Uterus (tissue), 2 donors: ENCODE results near the gene CD69.

Experiments used
- POLR2A ChIP-seq, 2 donors: fragments of 450-650 bp; IDR thresholded peaks; one replicate each; pipeline ENCODE4 v1.6.1; 2016; ENCODE audit warnings: antibody characterized with exemption in 2 of 2, mild to moderate bottlenecking in 1 of 2, moderate library complexity in 1 of 2
- TF ChIP-seq, protein P1 (sequence below), 4 experiments: fragments of 200-600 bp in 2 of 4; fragments of 450-650 bp in 2 of 4; sonication (generic) in 2 of 4; IDR thresholded peaks; one replicate each; pipeline ENCODE4 v1.5.1; 2016 to 2019; ENCODE audit warnings: antibody characterized with exemption in 4 of 4, mild to moderate bottlenecking in 2 of 4, moderate library complexity in 1 of 4

DNA sequence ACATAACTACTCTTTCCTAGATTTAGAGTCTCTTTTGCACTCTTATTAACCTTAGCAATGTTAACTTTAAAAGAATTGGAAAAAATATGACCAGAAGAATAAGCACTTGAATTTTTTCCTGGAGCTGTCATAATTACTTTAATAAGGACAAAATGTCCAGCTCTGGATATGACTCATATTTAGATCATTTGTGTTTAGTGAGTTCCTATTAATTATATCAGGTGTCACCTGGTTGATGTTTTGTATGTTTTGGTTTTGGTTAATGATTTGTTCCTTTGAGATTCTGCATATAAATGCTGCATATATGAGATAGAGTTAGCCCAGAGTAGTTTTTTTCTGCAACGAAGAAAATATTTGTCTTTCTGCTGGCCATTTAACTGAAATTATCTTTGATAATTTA, 32.9 kb downstream of the CD69 start:
- TF ChIP-seq POLR2A (IDR thresholded peaks at IDR 0.05) = no peak
- TF ChIP-seq, protein P1, sequence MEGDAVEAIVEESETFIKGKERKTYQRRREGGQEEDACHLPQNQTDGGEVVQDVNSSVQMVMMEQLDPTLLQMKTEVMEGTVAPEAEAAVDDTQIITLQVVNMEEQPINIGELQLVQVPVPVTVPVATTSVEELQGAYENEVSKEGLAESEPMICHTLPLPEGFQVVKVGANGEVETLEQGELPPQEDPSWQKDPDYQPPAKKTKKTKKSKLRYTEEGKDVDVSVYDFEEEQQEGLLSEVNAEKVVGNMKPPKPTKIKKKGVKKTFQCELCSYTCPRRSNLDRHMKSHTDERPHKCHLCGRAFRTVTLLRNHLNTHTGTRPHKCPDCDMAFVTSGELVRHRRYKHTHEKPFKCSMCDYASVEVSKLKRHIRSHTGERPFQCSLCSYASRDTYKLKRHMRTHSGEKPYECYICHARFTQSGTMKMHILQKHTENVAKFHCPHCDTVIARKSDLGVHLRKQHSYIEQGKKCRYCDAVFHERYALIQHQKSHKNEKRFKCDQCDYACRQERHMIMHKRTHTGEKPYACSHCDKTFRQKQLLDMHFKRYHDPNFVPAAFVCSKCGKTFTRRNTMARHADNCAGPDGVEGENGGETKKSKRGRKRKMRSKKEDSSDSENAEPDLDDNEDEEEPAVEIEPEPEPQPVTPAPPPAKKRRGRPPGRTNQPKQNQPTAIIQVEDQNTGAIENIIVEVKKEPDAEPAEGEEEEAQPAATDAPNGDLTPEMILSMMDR (IDR thresholded peaks at IDR 0.05) = no peak
